Activated B cell treated with CpG ODN at 0.5 μM for 24 hours (primary cell): Measurements from ENCODE around the gene PTH1R. TPM values are rescaled to one million over a fixed set of nuclear protein-coding genes. Genes with fewer than 3 reads are reported as not detected.

Experiments
- ATAC-seq: fragments of 200-7000 bp; cut with Tn5 transposase; one replicate; pipeline ENCODE4 v1.10.0; 2021; ENCODE audit warnings: low read depth, mild to moderate bottlenecking, moderate library complexity
- CTCF ChIA-PET: fragments of 350-600 bp; sonication (Branson Sonifier 250); formaldehyde crosslinking; loops from one replicate; lab custom pipeline; 2021; ENCODE audit warnings: antibody characterized with exemption; lab: Charles Lee
- POLR2A ChIA-PET: fragments of 350-600 bp; sonication (Branson Sonifier 250); formaldehyde crosslinking; loops from one replicate; lab custom pipeline; 2021; ENCODE audit warnings: antibody characterized with exemption; lab: Charles Lee
- DNase-seq: peaks from one replicate; pipeline ENCODE4 v3.0.0; 2022
- H3K27ac Mint-ChIP-seq: one replicate; pipeline ENCODE4 v1.8.0; 2020; ENCODE audit warnings: mixed read lengths
- H3K27me3 Mint-ChIP-seq: one replicate; pipeline ENCODE4 v1.8.0; 2021; ENCODE audit warnings: mixed read lengths
- H3K36me3 Mint-ChIP-seq: one replicate; pipeline ENCODE4 v1.8.0; 2021; ENCODE audit warnings: low read depth, mixed read lengths
- H3K4me1 Mint-ChIP-seq: one replicate; pipeline ENCODE4 v1.8.0; 2021; ENCODE audit warnings: mixed read lengths
- H3K4me3 Mint-ChIP-seq: one replicate; pipeline ENCODE4 v1.8.0; 2020; ENCODE audit warnings: mild to moderate bottlenecking, mixed read lengths
- H3K9me3 Mint-ChIP-seq: one replicate; pipeline ENCODE4 v1.8.0; 2020; ENCODE audit warnings: mixed read lengths
- CTCF ChIP-seq: fragments of 200-600 bp; IDR thresholded peaks from one replicate; pipeline ENCODE4 v1.8.0; 2022; ENCODE audit warnings: antibody characterized with exemption, mild to moderate bottlenecking
- intact Hi-C: fragments of 100-400 bp; cut with micrococcal nuclease; formaldehyde crosslinking; loops from one replicate; pipeline ENCODE4 v1.15.1; 2024
- total RNA-seq: library from RNA; stranded (reverse); gene quantifications from 2 replicates; pipeline ENCODE4 v1.2.3, GENCODE V29; 2022

The PTH1R gene
- total RNA-seq, 1 donor from 2014 or later, result not detected

- ChIA-PET CTCF (interaction anchor here (1.0 to 1.2 kb wide), 2 partner anchors 11 to 13 kb away, joined by 3 to 4 read pairs; no protein-coding TSS in a partner anchor), POLR2A (interaction anchor here (1.2 to 1.5 kb wide), 3 partner anchors 9 to 32 kb away, joined by 3 to 5 read pairs (median 4); partner anchors contain the start of gene CCDC12)
- Mint-ChIP-seq H3K4me1 (peaks cover 95% of the 10 kb centered on the region), H3K27me3 (no peaks in the 10 kb centered on the region), H3K36me3 (peaks cover 69% of the 10 kb centered on the region), H3K9me3 (no peaks in the 10 kb centered on the region), H3K27ac (peak overlapping the region; percentile 59), H3K4me3 (no peak overlapping the region)
- intact Hi-C loops, result no loop called here
- DNase-seq (no peak), ATAC-seq (no peak)
- no peak for TF ChIP-seq CTCF
These were observed 66.7 kb downstream of the PTH1R start for GRCh38 chr3:46944191-46944590.

GRCh38 chr3:46946416-46946815 is 68.9 kb downstream of the PTH1R start:
- CTCF ChIA-PET, result no interaction called here
- no peak for ATAC-seq
- peaks cover 56% of the 10 kb centered on the region for H3K36me3 Mint-ChIP-seq
- H3K9me3 Mint-ChIP-seq, result no peaks in the 10 kb centered on the region
- DNase-seq, result no peak
- POLR2A ChIA-PET, result interaction anchor here (1.5 to 1.7 kb wide), 2 partner anchors 12 to 19 kb away, joined by 7 to 10 read pairs; no protein-coding TSS in a partner anchor
- H3K4me3 Mint-ChIP-seq, result no peak overlapping the region
- H3K4me1 Mint-ChIP-seq, result peaks cover 89% of the 10 kb centered on the region
- no peak for TF ChIP-seq CTCF
- no peaks in the 10 kb centered on the region for H3K27me3 Mint-ChIP-seq
- intact Hi-C loops, result no loop called here
- peak overlapping the region; percentile 78 for H3K27ac Mint-ChIP-seq

GRCh38 chr3:46946856-46947545 is 69.5 kb downstream of the PTH1R start:
- H3K36me3 Mint-ChIP-seq, result peaks cover 55% of the 10 kb centered on the region
- peak overlapping the region; percentile 78 for H3K27ac Mint-ChIP-seq
- H3K4me3 Mint-ChIP-seq, result peak overlapping the region; percentile 41
- CTCF ChIA-PET, result interaction anchor here (0.9 to 1.3 kb wide), 2 partner anchors 12 to 27 kb away, joined by 3 read pairs; no protein-coding TSS in a partner anchor
- no peaks in the 10 kb centered on the region for H3K27me3 Mint-ChIP-seq
- TF ChIP-seq CTCF, result no peak
- ATAC-seq (peak; percentile 35), DNase-seq (no peak)
- POLR2A ChIA-PET, result interaction anchor here (0.7 to 1.7 kb wide), 4 partner anchors 11 to 20 kb away, joined by 3 to 10 read pairs (median 6); no protein-coding TSS in a partner anchor
- intact Hi-C loops, result no loop called here
- H3K4me1 Mint-ChIP-seq, result peaks cover 88% of the 10 kb centered on the region
- H3K9me3 Mint-ChIP-seq, result no peaks in the 10 kb centered on the region

- Mint-ChIP-seq H3K4me1 (peaks cover 90% of the 10 kb centered on the region), H3K36me3 (peaks cover 54% of the 10 kb centered on the region), H3K27me3 (no peaks in the 10 kb centered on the region), H3K4me3 (peak overlapping the region; percentile 41), H3K27ac (peak overlapping the region; percentile 78), H3K9me3 (no peaks in the 10 kb centered on the region)
- ATAC-seq, result no peak
- no peak for DNase-seq
- CTCF ChIA-PET, result interaction anchor here (0.9 to 1.3 kb wide), 2 partner anchors 12 to 28 kb away, joined by 3 read pairs; no protein-coding TSS in a partner anchor
- intact Hi-C loops, result no loop called here
- POLR2A ChIA-PET, result interaction anchor here (0.7 to 1.7 kb wide), 4 partner anchors 11 to 20 kb away, joined by 3 to 10 read pairs (median 6); no protein-coding TSS in a partner anchor
- TF ChIP-seq CTCF, result no peak
These were observed 70.0 kb downstream of the PTH1R start for GRCh38 chr3:46947546-46947901.
